ENCODE data around the gene ETNK2. TPM values are rescaled to one million over a fixed set of nuclear protein-coding genes. Genes with fewer than 3 reads are reported as not detected.

The ETNK2 gene
- total and polyA plus RNA-seq, 2 of the 13 experiments (the other 11 are each of a cell fraction or from before 2014, with no cell fraction given): 15.5 to 42.8 TPM

- Histone ChIP-seq H3K36me3 (replicated peaks in 1 of 2; ENCODE audit: control insufficient read depth in 1 of 2, insufficient read depth in 2 of 2, low read length in 2 of 2) (peaks cover 0 to 4% of the 10 kb centered on the region in 2 experiments; a peak in 3 of 5 replicates), H3K4me3 (replicated peaks in 1 of 3; ENCODE audit: insufficient read depth in 1 of 3, low read depth in 2 of 3, low read length in 3 of 3) (no peak overlapping the region), H3K4me1 (ENCODE audit: insufficient read depth, low read length) (peaks cover 28% of the 10 kb centered on the region), H3K9me3 (ENCODE audit: low read length) (no peaks in the 10 kb centered on the region), H3K9ac (ENCODE audit: insufficient read depth, low read depth, low read length) (no peak overlapping the region), H3K27me3 (ENCODE audit: control insufficient read depth in 1 of 2, insufficient read depth in 2 of 2, low read length in 2 of 2) (no peaks in the 10 kb centered on the region), H2AFZ (ENCODE audit: low read length) (no peak overlapping the region), H4K20me1 (ENCODE audit: insufficient read depth, low read length) (no peaks in the 10 kb centered on the region), H3K27ac (ENCODE audit: extremely low read length, insufficient read depth, low read length) (no peak overlapping the region), H3K4me2 (ENCODE audit: low read depth, low read length) (no peak overlapping the region), H3K79me2 (ENCODE audit: insufficient read depth, low read length) (no peaks in the 10 kb centered on the region)
- WGBS (ENCODE audit: low lambda C conversion rate): 88% methylated on average over 6 of the region's 6 CpGs
- no TSS peak for BruUV-seq (replicated peaks)
- no peak for DNase-seq (ENCODE audit: low spot score)
- intact Hi-C loops (cut with micrococcal nuclease; ENCODE audit: unreplicated experiment): no loop called here
- no peak for FAIRE-seq
- CTCF ChIA-PET (ENCODE audit: low intra/inter-chr PET ratio, low total read pairs): no interaction called here
- POLR2A ChIA-PET: no interaction called here
- in situ Hi-C loops (cut with HindIII; ENCODE audit: extremely low pct_ligation_motif_present, low pct_unique_long_range_greater_than_20kb): no loop called here
- ATAC-seq: no peak
- TF ChIP-seq ZNF772 (CRISPR knock-in tag; IDR thresholded peaks at IDR 0.05) (no peak), IKZF1 (IDR thresholded peaks at IDR 0.05) (no peak), TBL1XR1 (IDR thresholded peaks at IDR 0.05; ENCODE audit: borderline replicate concordance, low read length, partially characterized antibody) (no peak), ELF3 (CRISPR knock-in tag; IDR thresholded peaks at IDR 0.05) (no peak), RAD51 (IDR thresholded peaks at IDR 0.05; ENCODE audit: borderline replicate concordance) (no peak), ISX (CRISPR knock-in tag; conservative IDR thresholded peaks at IDR 0.05) (no peak), MXI1 (IDR thresholded peaks at IDR 0.05; ENCODE audit: borderline replicate concordance, low read depth, low read length) (no peak), ZBTB25 (CRISPR knock-in tag; IDR thresholded peaks at IDR 0.05) (no peak), ZNF746 (CRISPR knock-in tag; IDR thresholded peaks at IDR 0.05) (no peak), GRHL1 (CRISPR knock-in tag; conservative IDR thresholded peaks at IDR 0.05) (no peak), ZNF263 (CRISPR knock-in tag; IDR thresholded peaks at IDR 0.05) (no peak), ZNF549 (CRISPR knock-in tag; IDR thresholded peaks at IDR 0.05) (no peak), NR0B2 (CRISPR knock-in tag; IDR thresholded peaks at IDR 0.05) (no peak), ZNF589 (CRISPR knock-in tag; conservative IDR thresholded peaks at IDR 0.05) (no peak), TFDP2 (CRISPR knock-in tag; IDR thresholded peaks at IDR 0.05) (no peak), TIGD3 (CRISPR knock-in tag; IDR thresholded peaks at IDR 0.05; ENCODE audit: borderline replicate concordance) (no peak), LRRFIP1 (CRISPR knock-in tag; conservative IDR thresholded peaks at IDR 0.05) (no peak)
Observed at GRCh38 chr1:204132718-204133117, 19.1 kb downstream of the ETNK2 start.
